Panc1 (cell line): ENCODE results near the gene FXYD3.

Experiments used
- CTCF ChIP-seq: fragments of 450-650 bp; IDR thresholded peaks from 2 replicates; pipeline ENCODE4 v1.5.1; 2017; ENCODE audit warnings: mild to moderate bottlenecking
- POLR2AphosphoS5 ChIP-seq: IDR thresholded peaks from 2 replicates; pipeline ENCODE4 v1.6.1; 2012; ENCODE audit warnings: mild to moderate bottlenecking, low read depth, low read length, moderate library complexity
- REST ChIP-seq, 2 experiments: IDR thresholded peaks; 2 replicates each; pipeline ENCODE4 v1.6.1; 2011 to 2012; ENCODE audit warnings: low read depth in 2 of 2, control low read depth in 1 of 2, low read length in 1 of 2, mild to moderate bottlenecking in 1 of 2, moderate library complexity in 1 of 2; ENCODE audit not compliant: insufficient read depth in 1 of 2
- SIN3A ChIP-seq: IDR thresholded peaks from 2 replicates; pipeline ENCODE4 v1.6.1; 2012; ENCODE audit warnings: low read depth, mild to moderate bottlenecking, low read length, moderate library complexity, borderline replicate concordance; ENCODE audit not compliant: insufficient read depth
- TCF7L2 ChIP-seq: IDR thresholded peaks from 2 replicates; pipeline ENCODE4 v1.6.1; 2011; ENCODE audit warnings: mild to moderate bottlenecking, low read depth, low read length, inconsistent platforms

GRCh38 chr19:35066691-35067563 lies 48.7 kb upstream of the FXYD3 start:
- TF ChIP-seq CTCF (peak; percentile 97), REST (IDR thresholded peaks at IDR 0.05; ENCODE audit: insufficient read depth in 1 of 2, low read depth in 2 of 2, low read length in 1 of 2) (no peak), POLR2AphosphoS5 (no peak), SIN3A (no peak), TCF7L2 (no peak)
